Nephron (organoid): ENCODE measurements around the gene PRKCA.

Source experiments
- H3K27ac Mint-ChIP-seq, 3 experiments: 2 replicates each; pipeline ENCODE4 v1.8.0; 2020; ENCODE audit warnings: mixed read lengths in 3 of 3, mild to moderate bottlenecking in 2 of 3, moderate library complexity in 1 of 3
- H3K27me3 Mint-ChIP-seq: 2 replicates; pipeline ENCODE4 v1.8.0; 2021; ENCODE audit warnings: low read depth, mild to moderate bottlenecking, moderate library complexity, mixed read lengths
- H3K36me3 Mint-ChIP-seq: 2 replicates; pipeline ENCODE4 v1.8.0; 2020; ENCODE audit warnings: low read depth, mixed read lengths
- H3K4me1 Mint-ChIP-seq: 2 replicates; pipeline ENCODE4 v1.8.0; 2020; ENCODE audit warnings: mixed read lengths
- H3K4me3 Mint-ChIP-seq, 3 experiments: 2 replicates each; pipeline ENCODE4 v1.8.0; 2020; ENCODE audit warnings: mild to moderate bottlenecking in 3 of 3, mixed read lengths in 3 of 3, moderate library complexity in 2 of 3
- H3K9me3 Mint-ChIP-seq: 2 replicates; pipeline ENCODE4 v1.8.0; 2020; ENCODE audit warnings: mixed read lengths
- TF ChIP-seq, protein P1 (sequence below), 3 experiments: fragments of 200-600 bp; sonication (generic); IDR thresholded peaks; one replicate each; pipeline ENCODE4 v1.5.0; 2021; ENCODE audit warnings: antibody characterized with exemption in 3 of 3; ENCODE audit not compliant: unreplicated experiment in 3 of 3

The PRKCA gene

DNA sequence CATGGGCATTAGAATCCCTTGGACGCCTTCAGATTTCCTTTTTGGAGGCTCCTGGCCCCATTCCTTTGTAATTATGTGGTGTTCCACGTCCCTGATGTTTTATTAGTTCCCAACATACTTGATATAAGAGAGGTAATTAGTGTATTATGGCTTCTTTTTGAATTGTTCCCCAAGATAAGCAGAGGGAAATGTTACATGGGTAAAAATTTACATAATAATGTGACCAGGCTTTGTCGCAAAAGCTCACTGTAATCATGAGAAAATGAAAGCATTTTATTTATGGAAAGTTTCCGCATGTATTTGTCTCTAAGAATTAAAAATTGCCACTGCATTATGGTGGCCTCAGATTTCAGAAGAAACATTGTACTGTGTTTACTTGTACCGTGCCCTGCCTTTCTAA is 177.8 kb downstream of the PRKCA start:
- TF ChIP-seq, protein P1, sequence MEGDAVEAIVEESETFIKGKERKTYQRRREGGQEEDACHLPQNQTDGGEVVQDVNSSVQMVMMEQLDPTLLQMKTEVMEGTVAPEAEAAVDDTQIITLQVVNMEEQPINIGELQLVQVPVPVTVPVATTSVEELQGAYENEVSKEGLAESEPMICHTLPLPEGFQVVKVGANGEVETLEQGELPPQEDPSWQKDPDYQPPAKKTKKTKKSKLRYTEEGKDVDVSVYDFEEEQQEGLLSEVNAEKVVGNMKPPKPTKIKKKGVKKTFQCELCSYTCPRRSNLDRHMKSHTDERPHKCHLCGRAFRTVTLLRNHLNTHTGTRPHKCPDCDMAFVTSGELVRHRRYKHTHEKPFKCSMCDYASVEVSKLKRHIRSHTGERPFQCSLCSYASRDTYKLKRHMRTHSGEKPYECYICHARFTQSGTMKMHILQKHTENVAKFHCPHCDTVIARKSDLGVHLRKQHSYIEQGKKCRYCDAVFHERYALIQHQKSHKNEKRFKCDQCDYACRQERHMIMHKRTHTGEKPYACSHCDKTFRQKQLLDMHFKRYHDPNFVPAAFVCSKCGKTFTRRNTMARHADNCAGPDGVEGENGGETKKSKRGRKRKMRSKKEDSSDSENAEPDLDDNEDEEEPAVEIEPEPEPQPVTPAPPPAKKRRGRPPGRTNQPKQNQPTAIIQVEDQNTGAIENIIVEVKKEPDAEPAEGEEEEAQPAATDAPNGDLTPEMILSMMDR (IDR thresholded peaks at IDR 0.05; ENCODE audit: unreplicated experiment in 3 of 3), result no peak
- Mint-ChIP-seq H3K27ac (no peak overlapping the region), H3K4me3 (no peak overlapping the region), H3K9me3 (peaks cover 9% of the 10 kb centered on the region), H3K36me3 (peaks cover 5% of the 10 kb centered on the region), H3K27me3 (peaks cover 6% of the 10 kb centered on the region), H3K4me1 (peaks cover 3% of the 10 kb centered on the region)

DNA sequence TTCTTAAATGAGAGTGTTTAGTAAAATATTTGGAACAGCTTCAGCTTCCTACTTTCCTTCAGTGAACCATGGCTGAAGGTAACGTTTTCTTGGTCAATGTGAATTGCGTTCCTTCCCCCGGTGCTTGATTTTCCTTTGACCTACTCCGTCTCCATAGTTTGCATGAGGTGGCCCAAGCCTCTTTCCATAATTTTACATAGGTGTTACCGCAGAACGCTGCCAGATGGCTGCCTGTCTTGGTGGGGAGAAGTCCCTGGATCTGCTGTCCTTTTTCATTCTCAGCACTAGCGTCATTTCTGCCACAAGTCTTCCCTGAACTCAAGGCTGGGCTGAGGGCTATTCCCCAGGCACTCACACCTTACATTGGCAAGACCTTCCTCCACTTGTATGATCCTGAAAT is 178.4 kb downstream of the PRKCA start:
- TF ChIP-seq, protein P1 (IDR thresholded peaks at IDR 0.05; ENCODE audit: unreplicated experiment in 3 of 3), result no peak
- no peak overlapping the region for H3K4me3 Mint-ChIP-seq
- H3K36me3 Mint-ChIP-seq, result peaks cover 5% of the 10 kb centered on the region
- H3K4me1 Mint-ChIP-seq, result peaks cover 3% of the 10 kb centered on the region
- H3K9me3 Mint-ChIP-seq, result peaks cover 9% of the 10 kb centered on the region
- H3K27ac Mint-ChIP-seq, result no peak overlapping the region
- H3K27me3 Mint-ChIP-seq, result peaks cover 3% of the 10 kb centered on the region

DNA sequence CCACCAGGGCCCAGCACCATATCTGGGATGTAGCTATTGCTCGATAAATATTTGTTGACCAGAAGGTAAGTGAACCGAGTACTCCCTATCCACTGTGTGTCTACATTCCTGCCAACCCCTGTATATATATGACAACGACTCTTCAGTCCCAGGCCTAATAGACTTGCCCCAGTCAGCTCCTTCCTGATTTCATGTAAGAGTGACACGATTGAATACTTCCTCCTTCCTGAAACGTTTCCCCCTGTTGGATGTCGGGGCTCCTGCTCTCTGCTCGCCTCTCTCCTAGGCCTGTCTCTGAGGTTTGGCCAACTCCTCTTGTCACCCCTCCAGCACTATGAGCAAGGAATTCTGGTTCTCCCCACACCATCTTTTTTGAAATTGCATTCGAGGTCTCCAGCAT is 178.9 kb downstream of the PRKCA start:
- H3K4me1 Mint-ChIP-seq, result peaks cover 3% of the 10 kb centered on the region
- TF ChIP-seq, protein P1 (IDR thresholded peaks at IDR 0.05; ENCODE audit: unreplicated experiment in 3 of 3), result no peak
- peaks cover 9% of the 10 kb centered on the region for H3K9me3 Mint-ChIP-seq
- peaks cover under 1% of the 10 kb centered on the region for H3K27me3 Mint-ChIP-seq
- H3K27ac Mint-ChIP-seq, result no peak overlapping the region
- no peak overlapping the region for H3K4me3 Mint-ChIP-seq
- peaks cover 5% of the 10 kb centered on the region for H3K36me3 Mint-ChIP-seq

DNA sequence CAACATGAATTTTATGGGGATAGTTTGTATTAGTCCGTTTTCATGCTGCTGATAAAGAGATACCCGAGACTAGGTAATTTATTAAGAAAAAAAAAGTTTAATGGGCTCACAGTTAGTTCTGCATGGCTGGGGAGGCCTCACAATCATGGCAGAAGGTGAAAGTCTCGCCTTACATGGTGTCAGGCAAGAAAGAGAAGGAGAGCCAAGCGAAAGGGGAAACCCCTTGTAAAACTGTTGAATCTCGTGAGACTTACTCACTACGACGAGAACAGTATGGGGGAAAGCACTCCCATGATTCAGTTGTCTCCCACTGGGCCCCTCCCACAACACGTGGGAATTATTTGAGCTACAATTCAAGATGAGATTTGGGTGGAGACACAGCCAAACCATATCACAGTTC is 181.5 kb downstream of the PRKCA start:
- H3K27me3 Mint-ChIP-seq, result no peaks in the 10 kb centered on the region
- peak overlapping the region in 2 of 3 experiments; percentile 89 for H3K27ac Mint-ChIP-seq
- peaks cover 6% of the 10 kb centered on the region for H3K9me3 Mint-ChIP-seq
- H3K4me3 Mint-ChIP-seq, result no peak overlapping the region
- TF ChIP-seq, protein P1 (IDR thresholded peaks at IDR 0.05; ENCODE audit: unreplicated experiment in 3 of 3), result no peak
- H3K4me1 Mint-ChIP-seq, result peaks cover 3% of the 10 kb centered on the region
- peaks cover 3% of the 10 kb centered on the region for H3K36me3 Mint-ChIP-seq

DNA sequence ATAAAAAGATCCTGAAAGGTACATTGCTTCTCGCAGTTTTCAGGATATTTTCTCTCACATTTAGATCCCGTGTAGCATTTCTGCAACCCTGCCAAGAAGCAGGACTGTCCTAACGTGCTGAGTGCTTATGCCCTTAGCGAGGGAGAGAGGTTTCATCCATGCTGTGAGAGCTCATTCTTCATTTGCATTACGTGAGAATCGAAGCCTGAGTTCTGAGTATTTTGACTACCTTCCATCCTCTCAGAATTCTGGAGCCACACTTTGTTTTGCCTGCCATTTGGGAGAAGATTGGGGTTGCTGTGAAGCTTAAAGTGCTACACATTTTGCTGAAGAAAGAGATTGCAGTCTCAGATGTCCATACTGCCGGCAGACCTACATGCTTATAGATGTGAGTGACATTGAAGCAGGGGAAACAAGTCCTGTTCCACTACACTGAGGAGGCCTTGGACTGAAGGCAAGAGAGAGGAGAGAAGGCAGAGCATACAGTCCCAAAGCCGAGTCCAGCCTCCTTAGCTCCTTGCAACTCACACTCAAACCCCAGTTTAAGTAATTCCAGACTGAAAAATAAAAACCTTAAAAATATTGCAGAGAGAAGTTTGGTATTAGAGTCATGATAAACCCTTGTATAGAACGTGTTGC is 183.0 kb downstream of the PRKCA start:
- no peaks in the 10 kb centered on the region for H3K9me3 Mint-ChIP-seq
- H3K27me3 Mint-ChIP-seq, result no peaks in the 10 kb centered on the region
- H3K4me3 Mint-ChIP-seq, result no peak overlapping the region
- peak overlapping the region in 1 of 3 experiments; percentile 9 for H3K27ac Mint-ChIP-seq
- no peaks in the 10 kb centered on the region for H3K36me3 Mint-ChIP-seq
- TF ChIP-seq, protein P1 (IDR thresholded peaks at IDR 0.05; ENCODE audit: unreplicated experiment in 3 of 3), result no peak
- H3K4me1 Mint-ChIP-seq, result peaks cover 3% of the 10 kb centered on the region

DNA sequence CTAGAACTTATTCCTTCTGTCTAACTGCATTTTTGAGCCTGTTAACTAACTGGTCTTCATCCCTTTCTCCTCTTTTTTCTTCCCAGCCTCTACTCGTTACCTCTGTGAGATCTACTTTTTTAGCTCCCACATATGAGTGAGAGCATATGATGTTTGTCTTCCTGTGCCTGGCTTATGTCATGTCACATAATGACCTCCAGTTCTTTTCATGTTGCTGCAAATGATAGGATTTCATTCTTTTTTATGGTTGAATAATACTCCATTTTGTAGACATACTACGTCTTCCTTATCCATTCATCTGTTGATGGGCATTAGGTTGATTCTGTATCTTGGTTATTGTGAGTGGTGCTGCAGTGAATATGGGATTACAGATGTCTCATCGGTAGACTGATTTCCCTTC is 184.7 kb downstream of the PRKCA start:
- no peaks in the 10 kb centered on the region for H3K9me3 Mint-ChIP-seq
- TF ChIP-seq, protein P1 (IDR thresholded peaks at IDR 0.05; ENCODE audit: unreplicated experiment in 3 of 3), result no peak

More for the DNA sequence above, 184.7 kb downstream of the PRKCA start:
- Mint-ChIP-seq H3K27ac (peak overlapping the region in 1 of 3 experiments; percentile 93), H3K4me1 (peaks cover 6% of the 10 kb centered on the region), H3K36me3 (no peaks in the 10 kb centered on the region), H3K4me3 (no peak overlapping the region), H3K27me3 (no peaks in the 10 kb centered on the region)
